Measurements from ENCODE around the gene PTN.

PTN gene

GRCh38 chr7:137337902-137338301 is 5.6 kb downstream of the PTN start:
- H3K4me3 Mint-ChIP-seq = no peak overlapping the region
- peaks cover 2% of the 10 kb centered on the region for H3K9me3 Mint-ChIP-seq
- H3K27ac Mint-ChIP-seq = no peak overlapping the region
- H3K27me3 Mint-ChIP-seq = no peaks in the 10 kb centered on the region
- H3K36me3 Mint-ChIP-seq = no peaks in the 10 kb centered on the region
- no peak for ATAC-seq
- peaks cover under 1% of the 10 kb centered on the region for H3K4me1 Mint-ChIP-seq

- no peaks in the 10 kb centered on the region for H3K36me3 Mint-ChIP-seq
- H3K27me3 Mint-ChIP-seq = no peaks in the 10 kb centered on the region
- peaks cover 2% of the 10 kb centered on the region for H3K9me3 Mint-ChIP-seq
- ATAC-seq = no peak
- no peaks in the 10 kb centered on the region for H3K4me1 Mint-ChIP-seq
- no peak overlapping the region for H3K4me3 Mint-ChIP-seq
- no peak overlapping the region for H3K27ac Mint-ChIP-seq
Measured at GRCh38 chr7:137335814-137336213, 7.7 kb downstream of the PTN start.

- Mint-ChIP-seq H3K9me3 (peaks cover 7% of the 10 kb centered on the region), H3K4me3 (no peak overlapping the region), H3K27ac (no peak overlapping the region), H3K4me1 (no peaks in the 10 kb centered on the region), H3K27me3 (no peaks in the 10 kb centered on the region), H3K36me3 (no peaks in the 10 kb centered on the region)
- no peak for ATAC-seq
Measured at GRCh38 chr7:137331378-137331777, 12.2 kb downstream of the PTN start.

- H3K36me3 Mint-ChIP-seq = no peaks in the 10 kb centered on the region
- ATAC-seq = no peak
Measured at GRCh38 chr7:137329411-137329810, 14.1 kb downstream of the PTN start.

GRCh38 chr7:137328373-137329120 is 15.0 kb downstream of the PTN start:
- Mint-ChIP-seq H3K27me3 (no peaks in the 10 kb centered on the region), H3K27ac (no peak overlapping the region), H3K9me3 (peaks cover 9% of the 10 kb centered on the region), H3K4me1 (no peaks in the 10 kb centered on the region), H3K36me3 (no peaks in the 10 kb centered on the region), H3K4me3 (no peak overlapping the region)
- no peak for ATAC-seq

More at GRCh38 chr7:137329411-137329810, 14.1 kb downstream of the PTN start:
- Mint-ChIP-seq H3K4me3 (no peak overlapping the region), H3K27ac (no peak overlapping the region), H3K4me1 (no peaks in the 10 kb centered on the region), H3K9me3 (peaks cover 7% of the 10 kb centered on the region), H3K27me3 (no peaks in the 10 kb centered on the region)

- no peaks in the 10 kb centered on the region for H3K27me3 Mint-ChIP-seq
- H3K4me3 Mint-ChIP-seq = no peak overlapping the region
- no peaks in the 10 kb centered on the region for H3K4me1 Mint-ChIP-seq
- H3K9me3 Mint-ChIP-seq = peaks cover 7% of the 10 kb centered on the region
- H3K36me3 Mint-ChIP-seq = no peaks in the 10 kb centered on the region
- ATAC-seq = no peak
- no peak overlapping the region for H3K27ac Mint-ChIP-seq
Measured at GRCh38 chr7:137325927-137326326, 17.6 kb downstream of the PTN start.

- no peak for ATAC-seq
- H3K9me3 Mint-ChIP-seq = peaks cover 3% of the 10 kb centered on the region
Measured at GRCh38 chr7:137324796-137325696, 18.5 kb downstream of the PTN start.

GRCh38 chr7:137316648-137317353 is 26.7 kb downstream of the PTN start:
- Mint-ChIP-seq H3K9me3 (no peaks in the 10 kb centered on the region), H3K36me3 (no peaks in the 10 kb centered on the region), H3K27me3 (no peaks in the 10 kb centered on the region), H3K4me3 (no peak overlapping the region), H3K27ac (no peak overlapping the region), H3K4me1 (no peaks in the 10 kb centered on the region)
- no peak for ATAC-seq

More at GRCh38 chr7:137324796-137325696, 18.5 kb downstream of the PTN start:
- Mint-ChIP-seq H3K4me3 (no peak overlapping the region), H3K4me1 (no peaks in the 10 kb centered on the region), H3K27me3 (no peaks in the 10 kb centered on the region), H3K36me3 (no peaks in the 10 kb centered on the region), H3K27ac (no peak overlapping the region)

GRCh38 chr7:137313201-137313600 is 30.3 kb downstream of the PTN start:
- Mint-ChIP-seq H3K36me3 (no peaks in the 10 kb centered on the region), H3K4me1 (no peaks in the 10 kb centered on the region), H3K4me3 (no peak overlapping the region), H3K9me3 (no peaks in the 10 kb centered on the region), H3K27ac (no peak overlapping the region), H3K27me3 (no peaks in the 10 kb centered on the region)
- no peak for ATAC-seq

GRCh38 chr7:137306748-137307147 is 36.8 kb downstream of the PTN start:
- H3K27ac Mint-ChIP-seq = no peak overlapping the region
- H3K4me3 Mint-ChIP-seq = no peak overlapping the region
- H3K36me3 Mint-ChIP-seq = no peaks in the 10 kb centered on the region
- H3K4me1 Mint-ChIP-seq = no peaks in the 10 kb centered on the region
- ATAC-seq = no peak
- H3K9me3 Mint-ChIP-seq = peaks cover 3% of the 10 kb centered on the region
- H3K27me3 Mint-ChIP-seq = no peaks in the 10 kb centered on the region

- no peaks in the 10 kb centered on the region for H3K4me1 Mint-ChIP-seq
- no peaks in the 10 kb centered on the region for H3K36me3 Mint-ChIP-seq
- ATAC-seq = no peak
- no peaks in the 10 kb centered on the region for H3K27me3 Mint-ChIP-seq
- peaks cover 3% of the 10 kb centered on the region for H3K9me3 Mint-ChIP-seq
- no peak overlapping the region for H3K27ac Mint-ChIP-seq
- H3K4me3 Mint-ChIP-seq = no peak overlapping the region
Measured at GRCh38 chr7:137305901-137306621, 37.5 kb downstream of the PTN start.

GRCh38 chr7:137304624-137305235 is 38.8 kb downstream of the PTN start:
- H3K9me3 Mint-ChIP-seq = peaks cover 3% of the 10 kb centered on the region
- H3K4me3 Mint-ChIP-seq = no peak overlapping the region
- H3K27me3 Mint-ChIP-seq = no peaks in the 10 kb centered on the region
- no peak for ATAC-seq
- no peaks in the 10 kb centered on the region for H3K36me3 Mint-ChIP-seq
- H3K4me1 Mint-ChIP-seq = no peaks in the 10 kb centered on the region
- H3K27ac Mint-ChIP-seq = no peak overlapping the region

GRCh38 chr7:137304165-137304564 is 39.4 kb downstream of the PTN start:
- ATAC-seq = no peak
- H3K27me3 Mint-ChIP-seq = no peaks in the 10 kb centered on the region
- no peaks in the 10 kb centered on the region for H3K36me3 Mint-ChIP-seq
- no peak overlapping the region for H3K4me3 Mint-ChIP-seq
- H3K27ac Mint-ChIP-seq = no peak overlapping the region
- H3K4me1 Mint-ChIP-seq = no peaks in the 10 kb centered on the region
- peaks cover 3% of the 10 kb centered on the region for H3K9me3 Mint-ChIP-seq

GRCh38 chr7:137302081-137302480 is 41.5 kb downstream of the PTN start:
- no peak for ATAC-seq
- no peaks in the 10 kb centered on the region for H3K4me1 Mint-ChIP-seq
- no peak overlapping the region for H3K27ac Mint-ChIP-seq
- peaks cover 3% of the 10 kb centered on the region for H3K9me3 Mint-ChIP-seq
- no peaks in the 10 kb centered on the region for H3K27me3 Mint-ChIP-seq
- H3K36me3 Mint-ChIP-seq = no peaks in the 10 kb centered on the region
- H3K4me3 Mint-ChIP-seq = no peak overlapping the region

Measured in stimulated activated memory B cell treated with anti-CD40 and anti-IgM and Interleukin-4, amounts not matched to agents 10 μg/mL and 1 μg/mL and 100 μg/mL, for 72 hours (primary cell).